ENCODE results near the gene ARHGAP27.
"Not testable (repeated sequence)": the region's sequence is repeated elsewhere in the genome, so short reads cannot be mapped to it uniquely, and the experiment has no call there.

ARHGAP27 gene

DNA sequence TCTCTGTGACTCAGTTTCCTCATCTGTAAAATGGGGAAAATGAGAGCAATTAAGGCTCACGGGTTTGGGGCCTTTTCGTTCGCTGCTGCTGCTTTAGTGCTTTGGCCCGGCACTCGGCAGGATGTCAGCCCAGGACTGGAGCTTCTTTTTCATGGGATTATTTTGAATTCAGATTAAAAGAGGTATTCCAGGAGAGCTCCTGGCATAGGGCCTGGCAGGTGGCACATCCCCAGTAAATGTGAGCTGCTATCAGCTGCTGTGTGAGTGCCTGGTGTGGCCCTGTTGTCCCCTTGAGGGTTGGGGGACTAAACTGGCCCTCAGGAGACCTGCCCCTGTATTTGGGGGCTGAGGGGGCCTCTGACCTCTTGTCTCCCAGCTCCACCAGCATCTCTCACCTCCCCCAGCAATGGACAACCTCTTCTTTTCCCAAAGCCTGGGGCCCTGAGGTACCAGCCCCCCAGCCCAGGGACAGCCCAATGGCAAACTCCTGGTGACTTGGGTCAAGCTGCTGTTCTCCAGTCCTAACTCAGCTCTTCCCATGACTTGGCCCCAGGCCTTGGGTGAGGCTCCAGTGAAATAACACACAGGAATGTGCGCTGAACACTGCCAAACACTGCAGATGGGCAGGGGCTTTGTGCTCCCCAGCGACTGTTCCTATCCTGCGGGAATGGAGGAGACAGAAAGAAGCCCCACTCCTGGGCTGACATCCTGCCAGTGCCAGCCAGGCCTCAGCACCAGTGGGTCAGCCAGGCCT, 14.4 kb upstream of the ARHGAP27 start:
- in situ Hi-C loops (cut with MboI; ENCODE audit: low sequenced_read_pairs) = not testable (repeated sequence)

- in situ Hi-C loops (cut with MboI; ENCODE audit: low sequenced_read_pairs) = not testable (repeated sequence)
Observed at GRCh38 chr17:45445901-45446743, 13.5 kb upstream of the ARHGAP27 start.

DNA sequence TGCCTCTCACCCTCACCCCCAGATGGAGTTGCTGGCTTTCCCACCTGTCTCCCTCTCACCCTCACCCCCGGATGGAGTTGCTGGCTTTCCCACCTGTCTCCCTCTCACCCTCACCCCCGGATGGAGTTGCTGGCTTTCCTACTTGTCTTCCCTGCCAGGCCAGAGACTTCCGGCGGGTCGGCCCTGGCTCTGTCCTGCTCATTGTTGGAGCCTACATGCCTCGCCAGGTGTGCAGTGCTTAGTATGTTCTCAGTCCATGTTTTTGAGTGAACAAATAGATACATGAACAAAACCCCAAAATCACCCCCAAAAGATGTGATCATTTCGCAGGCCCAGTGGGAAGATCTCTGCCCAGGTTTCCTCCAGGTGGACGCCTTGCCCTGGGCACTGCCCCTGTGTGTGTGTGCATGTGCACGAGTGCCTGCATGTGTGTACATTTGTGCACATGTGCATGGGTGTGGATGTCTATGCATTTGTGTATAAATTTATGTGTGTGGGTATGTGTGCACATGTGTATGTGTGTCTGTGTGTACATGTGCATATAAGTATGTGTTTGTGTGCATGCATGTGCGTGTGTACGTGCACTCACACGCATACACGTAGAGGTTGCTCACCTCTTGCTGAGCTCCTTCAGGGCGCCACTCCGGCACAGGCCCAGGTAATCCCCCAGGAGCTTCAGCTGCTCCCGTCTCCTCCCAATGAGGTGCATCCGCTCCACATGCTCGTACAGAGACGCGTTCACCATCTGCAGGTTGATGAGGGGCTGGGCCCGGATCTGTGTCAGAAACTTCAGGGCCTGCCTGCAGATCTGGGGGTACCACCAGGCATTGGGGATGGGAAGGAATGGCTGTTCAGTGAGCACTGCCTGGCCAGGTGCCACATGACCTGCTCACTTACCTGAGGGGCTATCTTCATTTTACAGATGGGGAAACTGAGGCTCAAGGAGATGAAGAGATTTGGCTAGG, 12.5 kb upstream of the ARHGAP27 start:
- in situ Hi-C loops (cut with MboI; ENCODE audit: low sequenced_read_pairs) = not testable (repeated sequence)

DNA sequence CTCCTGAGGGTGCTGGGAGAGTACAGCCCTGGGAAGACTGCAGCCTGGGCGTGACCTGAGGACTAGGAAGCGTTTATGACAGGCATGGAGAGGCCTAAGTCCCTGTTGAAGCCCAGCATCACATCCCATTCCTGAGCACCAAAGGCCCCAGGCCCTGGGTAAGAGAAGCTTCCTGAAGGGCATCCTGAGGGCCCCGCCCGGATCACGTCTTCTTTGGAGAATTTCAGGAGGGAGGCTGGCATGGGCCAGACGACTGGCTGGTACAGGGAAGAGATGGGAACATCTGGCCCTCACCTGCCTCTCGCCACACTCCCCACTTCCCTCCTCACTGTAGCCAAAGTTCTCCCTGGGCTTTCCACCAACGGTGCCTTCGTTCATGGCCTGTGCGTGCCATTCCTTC, 11.6 kb upstream of the ARHGAP27 start:
- in situ Hi-C loops (cut with MboI; ENCODE audit: low sequenced_read_pairs) = not testable (repeated sequence)

DNA sequence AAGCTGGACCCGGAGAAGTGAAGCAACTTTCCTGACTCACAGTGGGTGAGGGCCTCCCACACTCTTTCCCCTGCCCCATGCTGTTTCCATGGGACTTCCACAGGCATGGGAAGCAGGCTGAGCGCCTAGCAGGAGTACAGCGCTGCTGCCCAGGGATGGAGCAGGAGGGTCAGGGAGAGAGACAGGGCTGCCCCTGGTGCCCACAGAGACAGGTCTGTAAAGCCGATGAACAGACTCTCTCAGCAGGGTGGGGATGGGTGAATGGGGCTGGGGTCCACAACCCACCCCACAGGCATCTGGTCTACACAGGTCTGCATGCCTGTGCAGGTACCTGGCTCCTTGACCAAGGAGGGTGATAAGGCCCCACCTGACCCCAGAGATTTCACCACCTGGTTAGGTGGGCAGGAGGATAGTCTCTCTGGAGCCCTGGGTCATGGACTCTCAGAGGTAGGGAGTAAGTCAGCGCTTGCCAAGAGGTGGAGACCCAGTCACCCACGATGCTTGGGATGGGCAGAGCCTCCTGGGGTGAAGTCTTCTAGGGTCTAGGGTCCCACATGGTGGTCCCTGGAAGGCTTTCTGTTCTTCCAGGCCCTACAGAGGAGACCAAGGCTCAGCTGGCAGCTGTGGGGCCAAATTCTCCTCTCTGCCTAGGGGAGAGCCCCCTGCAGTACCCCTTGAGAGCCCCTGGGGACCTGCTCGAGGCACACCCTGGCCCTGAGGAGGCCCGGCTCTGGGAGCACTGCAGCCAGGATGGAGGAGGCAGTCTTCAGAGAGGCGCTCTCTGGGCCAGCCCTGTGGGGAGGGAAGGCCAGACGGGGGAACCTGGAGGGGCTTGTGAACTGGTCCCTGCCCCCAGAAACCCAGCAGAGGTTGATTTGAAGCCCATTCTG, 10.9 kb upstream of the ARHGAP27 start:
- in situ Hi-C loops (cut with MboI; ENCODE audit: low sequenced_read_pairs) = not testable (repeated sequence)

GRCh38 chr17:45441526-45442310, 9.0 kb upstream of the ARHGAP27 start:
- in situ Hi-C loops (cut with MboI; ENCODE audit: low sequenced_read_pairs) = no loop called here

DNA sequence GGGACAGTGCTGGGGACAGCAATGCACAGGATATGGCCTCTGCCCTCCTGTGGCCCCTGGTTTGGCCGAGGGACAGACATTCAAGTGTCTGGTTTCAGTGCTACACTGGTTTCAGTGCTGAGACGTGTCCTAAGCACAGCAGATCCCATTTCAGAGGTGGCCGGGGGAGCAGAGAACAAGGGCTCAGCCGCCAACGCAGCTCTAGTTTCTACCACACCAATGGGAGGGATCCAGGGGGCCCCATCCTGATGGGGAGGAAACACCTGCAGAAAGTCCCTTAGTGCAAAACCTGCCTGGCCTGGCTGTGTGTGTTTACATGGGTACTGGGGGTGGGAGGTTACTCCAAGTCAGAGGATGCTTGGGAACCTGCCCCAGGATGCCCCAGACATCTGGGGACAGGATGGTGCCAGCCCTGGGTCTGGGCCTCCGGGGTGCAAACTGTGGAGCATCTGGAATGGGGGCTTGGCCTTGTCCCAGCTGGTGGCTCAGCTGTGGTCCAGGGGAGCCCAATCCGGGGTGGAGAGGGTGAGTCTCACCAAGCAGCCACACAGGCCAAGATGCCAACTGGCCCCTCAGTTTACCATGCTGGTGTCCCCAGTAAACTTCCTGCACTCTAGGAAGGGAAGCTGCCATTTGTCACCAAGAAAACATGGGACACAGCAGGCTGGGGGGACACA, 8.3 kb upstream of the ARHGAP27 start:
- in situ Hi-C loops (cut with MboI; ENCODE audit: low sequenced_read_pairs) = not testable (repeated sequence)

GRCh38 chr17:45440161-45440778, 7.6 kb upstream of the ARHGAP27 start:
- in situ Hi-C loops (cut with MboI; ENCODE audit: low sequenced_read_pairs) = no loop called here

DNA sequence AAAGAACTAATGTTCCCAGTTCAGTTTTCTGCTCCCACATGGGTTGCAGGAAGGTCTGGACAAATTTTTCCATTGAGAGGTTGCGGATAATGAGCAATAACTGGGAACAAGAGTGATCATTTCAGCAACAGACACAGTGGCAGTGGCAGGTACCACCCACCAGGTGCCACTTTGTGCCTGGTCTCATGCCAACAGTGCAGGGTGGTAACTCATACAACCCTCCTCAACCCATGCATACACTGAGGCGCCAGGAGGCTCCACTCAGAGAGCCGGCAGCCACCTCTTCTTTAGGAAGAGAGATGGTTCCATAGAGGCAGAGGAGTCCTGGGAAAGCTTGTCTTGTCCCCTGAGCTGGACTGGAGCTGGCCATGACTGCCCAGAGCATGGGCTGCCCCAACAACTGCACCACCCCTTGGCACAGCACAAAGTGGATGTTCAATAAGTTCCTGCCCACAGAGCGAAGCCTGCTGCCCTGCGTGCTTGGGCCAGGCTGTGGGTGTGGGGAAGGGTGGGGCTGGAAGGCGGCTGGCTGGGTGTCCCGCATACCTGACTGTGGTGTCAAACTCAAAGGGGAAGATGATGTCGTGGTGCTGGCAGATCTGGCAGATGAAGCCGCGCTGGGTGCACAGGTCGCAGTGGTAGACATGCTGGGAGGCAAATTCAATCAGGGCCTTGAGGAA, 6.4 kb upstream of the ARHGAP27 start:
- in situ Hi-C loops (cut with MboI; ENCODE audit: low sequenced_read_pairs) = no loop called here

GRCh38 chr17:45437465-45438283, 5.0 kb upstream of the ARHGAP27 start:
- in situ Hi-C loops (cut with MboI; ENCODE audit: low sequenced_read_pairs) = no loop called here

- in situ Hi-C loops (cut with MboI; ENCODE audit: low sequenced_read_pairs) = no loop called here
Observed at GRCh38 chr17:45436625-45437464, 4.2 kb upstream of the ARHGAP27 start.

DNA sequence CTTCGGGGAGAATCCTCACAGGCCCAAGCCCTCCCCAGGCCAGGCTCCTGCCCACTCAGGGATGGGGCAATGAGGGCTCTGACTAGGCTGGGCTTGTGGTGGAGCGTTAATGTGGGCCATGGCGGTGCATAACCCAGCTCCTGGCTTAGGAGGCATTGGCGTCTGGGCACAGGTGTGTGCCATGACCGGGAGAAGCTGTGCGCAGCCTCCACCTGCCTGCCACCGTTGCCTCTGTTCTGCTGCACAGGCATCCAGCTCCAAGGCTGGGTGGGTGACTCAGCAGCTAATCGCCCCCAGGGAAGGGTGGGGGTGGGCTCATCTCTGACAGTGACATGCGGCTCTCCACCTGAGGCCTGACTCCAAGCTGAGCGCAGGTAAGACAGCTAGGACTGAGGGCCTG, 3.5 kb upstream of the ARHGAP27 start:
- in situ Hi-C loops (cut with MboI; ENCODE audit: low sequenced_read_pairs) = no loop called here

DNA sequence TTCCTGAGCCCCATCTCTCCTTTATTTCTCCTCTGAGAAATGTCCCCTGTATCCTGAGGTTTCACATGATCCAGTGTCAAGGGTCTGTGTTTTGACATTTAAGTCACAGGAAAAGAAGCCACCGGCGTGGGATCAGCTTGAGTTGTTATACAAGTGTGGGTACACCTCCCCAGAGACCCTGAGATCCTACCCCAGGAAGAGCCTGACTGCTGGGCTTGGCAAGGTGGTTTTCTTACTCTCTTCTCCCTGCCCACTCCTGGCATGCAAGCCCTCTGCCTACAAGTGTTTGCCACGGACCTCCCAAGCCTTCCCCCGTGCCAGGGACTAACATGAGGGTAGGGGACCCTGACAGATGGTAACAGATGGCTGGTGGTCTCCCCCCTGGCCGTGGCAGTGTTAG, 2.8 kb upstream of the ARHGAP27 start:
- in situ Hi-C loops (cut with MboI; ENCODE audit: low sequenced_read_pairs) = no loop called here

GRCh38 chr17:45433159-45433535, 477 bp upstream of the ARHGAP27 start:
- in situ Hi-C loops (cut with MboI; ENCODE audit: low sequenced_read_pairs) = no loop called here

DNA sequence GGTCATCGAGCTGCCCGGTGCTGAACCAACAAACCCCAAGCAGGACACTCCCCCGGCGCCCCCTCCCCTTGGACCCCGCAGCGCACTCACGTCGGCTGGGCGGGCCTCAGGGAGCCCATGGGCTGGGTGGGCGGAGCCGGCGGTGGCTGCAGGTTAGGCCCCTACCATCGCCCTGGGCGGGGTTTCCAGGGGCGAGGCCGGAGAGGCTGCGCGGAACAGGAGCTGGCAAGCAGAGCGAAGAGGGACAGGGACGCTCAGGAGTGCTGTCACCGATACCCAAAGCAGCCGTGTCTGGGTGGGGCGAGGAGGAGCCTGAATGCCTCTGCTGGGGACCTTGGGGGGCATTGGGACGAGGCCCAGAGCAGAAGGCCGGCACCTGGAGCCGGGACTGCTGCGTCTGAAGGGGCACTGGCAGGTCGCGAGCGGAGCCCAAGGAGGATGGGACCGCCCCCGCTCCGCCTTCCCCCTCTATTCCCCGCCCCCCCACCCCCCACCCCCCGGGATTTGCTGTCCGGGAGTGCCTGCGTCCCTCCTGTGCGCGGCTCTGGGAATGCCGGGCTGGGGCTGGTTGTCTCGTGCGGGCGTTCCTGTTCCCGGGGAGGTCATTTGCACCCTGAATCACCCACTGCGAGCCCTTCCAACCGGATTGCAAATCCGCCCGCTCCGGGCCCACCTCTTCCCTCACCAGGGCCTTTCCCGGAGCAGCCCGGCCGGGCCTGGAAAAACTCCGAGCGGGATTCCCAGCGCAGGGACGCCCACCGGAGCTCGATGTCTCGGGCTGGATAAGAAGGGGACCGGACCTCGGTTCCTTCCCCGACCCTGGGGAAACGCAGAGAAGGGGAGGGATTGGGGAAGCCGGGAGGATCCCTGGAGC, 902 bp downstream of the ARHGAP27 start:
- in situ Hi-C loops (cut with MboI; ENCODE audit: low sequenced_read_pairs) = no loop called here

Measured in HL-60/S4 treated with retinoic acid at 250 ng/mL for 4 days and 3 days (cell line).